Neural cell (in vitro differentiated cells): ENCODE results near the gene PPP4R2. TPM values are rescaled to one million over a fixed set of nuclear protein-coding genes. Genes with fewer than 3 reads are reported as not detected.

ENCODE experiments used
- H2AFZ ChIP-seq: fragments of 200-600, 300-800 bp; sonication (generic), shearing (Covaris generic); 2 replicates; pipeline ENCODE4 v1.6.0; 2014; ENCODE audit warnings: low read depth, mild to moderate bottlenecking, antibody characterized with exemption, low read length, moderate library complexity
- H3F3A ChIP-seq: fragments of 200-600 bp; shearing (Covaris generic); 2 replicates; pipeline ENCODE4 v1.6.1; 2016; ENCODE audit warnings: mild to moderate bottlenecking, moderate library complexity, mixed read lengths, antibody characterized with exemption, low read length; ENCODE audit not compliant: insufficient read depth, poor library complexity, severe bottlenecking
- H3K27ac ChIP-seq: fragments of 200-600, 300-800 bp; sonication (generic), shearing (Covaris generic); 2 replicates; pipeline ENCODE4 v1.5.1; 2014; ENCODE audit warnings: mild to moderate bottlenecking, low read length, moderate library complexity
- H3K27me3 ChIP-seq: fragments of 300-800, 200-600 bp; sonication (generic), shearing (Covaris generic); 2 replicates; pipeline ENCODE4 v1.6.0; 2014; ENCODE audit warnings: mild to moderate bottlenecking, low read depth, low read length, moderate library complexity; ENCODE audit not compliant: insufficient read depth
- H3K36me3 ChIP-seq: fragments of 300-800, 200-600 bp; sonication (generic), shearing (Covaris generic); 2 replicates; pipeline ENCODE4 v1.5.1; 2014; ENCODE audit warnings: mild to moderate bottlenecking, antibody characterized with exemption, low read length, moderate library complexity; ENCODE audit not compliant: insufficient read depth
- H3K4me2 ChIP-seq: fragments of 300-800, 200-600 bp; sonication (generic), shearing (Covaris generic); 2 replicates; pipeline ENCODE4 v1.6.0; 2014; ENCODE audit warnings: mild to moderate bottlenecking, low read length
- H3K4me3 ChIP-seq: fragments of 300-800, 200-600 bp; sonication (generic), shearing (Covaris generic); 2 replicates; pipeline ENCODE4 v1.5.1; 2014; ENCODE audit warnings: mild to moderate bottlenecking, low read length, moderate library complexity
- H3K79me2 ChIP-seq: fragments of 200-600 bp; shearing (Covaris generic); replicated peaks from 2 replicates; pipeline ENCODE4 v1.6.0; 2014; ENCODE audit warnings: mild to moderate bottlenecking, low read length, moderate library complexity; ENCODE audit not compliant: insufficient read depth
- H3K9ac ChIP-seq: fragments of 300-800, 200-600 bp; sonication (generic), shearing (Covaris generic); 2 replicates; pipeline ENCODE4 v1.6.1; 2016; ENCODE audit warnings: mild to moderate bottlenecking, low read length, mixed read lengths
- H3K9me2 ChIP-seq: fragments of 200-600 bp; shearing (Covaris generic); 2 replicates; pipeline ENCODE4 v1.6.1; 2016; ENCODE audit warnings: mild to moderate bottlenecking, low read length, mixed read lengths; ENCODE audit not compliant: insufficient read depth
- H3K9me3 ChIP-seq: fragments of 200-600, 300-800 bp; sonication (generic), shearing (Covaris generic); 2 replicates; pipeline ENCODE4 v1.6.1; 2016; ENCODE audit warnings: mild to moderate bottlenecking, mixed run types, low read length, moderate library complexity, mixed read lengths
- H4K20me1 ChIP-seq: fragments of 200-600 bp; shearing (Covaris generic); 2 replicates; pipeline ENCODE4 v1.6.1; 2016; ENCODE audit warnings: mild to moderate bottlenecking, mixed run types; ENCODE audit not compliant: insufficient read depth
- EP300 ChIP-seq: fragments of 450-650 bp; conservative IDR thresholded peaks from 2 replicates; pipeline ENCODE4 v1.6.1; 2014; ENCODE audit warnings: antibody characterized with exemption, mild to moderate bottlenecking, moderate library complexity; ENCODE audit not compliant: poor library complexity, severe bottlenecking
- EZH2 ChIP-seq: fragments of 200-600, 300-800 bp; shearing (Covaris generic), sonication (generic); IDR thresholded peaks from 2 replicates; pipeline ENCODE4 v1.6.1; 2014; ENCODE audit warnings: antibody characterized with exemption, low read length, borderline replicate concordance, mild to moderate bottlenecking; ENCODE audit not compliant: insufficient read depth, poor library complexity, severe bottlenecking
- MXI1 ChIP-seq: fragments of 450-650 bp; conservative IDR thresholded peaks from 2 replicates; pipeline ENCODE4 v1.6.1; 2014; ENCODE audit warnings: antibody characterized with exemption, mild to moderate bottlenecking; ENCODE audit not compliant: poor library complexity, severe bottlenecking
- POLR2AphosphoS5 ChIP-seq: IDR thresholded peaks from 2 replicates; pipeline ENCODE4 v1.6.1; 2012
- RAD21 ChIP-seq: fragments of 450-650 bp; conservative IDR thresholded peaks from 2 replicates; pipeline ENCODE4 v1.6.1; 2014; ENCODE audit warnings: antibody characterized with exemption, mild to moderate bottlenecking, moderate library complexity
- SMC3 ChIP-seq: fragments of 450-650 bp; conservative IDR thresholded peaks from 2 replicates; pipeline ENCODE4 v1.6.1; 2014; ENCODE audit warnings: antibody characterized with exemption, mild to moderate bottlenecking, moderate library complexity; ENCODE audit not compliant: poor library complexity
- TAF1 ChIP-seq: IDR thresholded peaks from 2 replicates; pipeline ENCODE4 v1.6.1; 2012; ENCODE audit warnings: low read depth
- polyA plus RNA-seq: library from polyadenylated mRNA; depleted of rRNA; stranded (reverse); fragments of >200 nt; gene quantifications from 2 replicates; pipeline ENCODE4 v1.2.3, GENCODE V29; 2014
- TF ChIP-seq, protein P1 (sequence below): IDR thresholded peaks from 2 replicates; pipeline ENCODE4 v1.6.1; 2012; ENCODE audit warnings: borderline replicate concordance
- TF ChIP-seq, protein P2 (sequence below): fragments of 450-650 bp; IDR thresholded peaks from 2 replicates; pipeline ENCODE4 v1.5.1; 2014; ENCODE audit warnings: antibody characterized with exemption, mild to moderate bottlenecking, moderate library complexity; ENCODE audit not compliant: poor library complexity, severe bottlenecking

The PPP4R2 gene
- polyA plus RNA-seq, 1 donor from 2014 or later = 65.5 TPM

DNA sequence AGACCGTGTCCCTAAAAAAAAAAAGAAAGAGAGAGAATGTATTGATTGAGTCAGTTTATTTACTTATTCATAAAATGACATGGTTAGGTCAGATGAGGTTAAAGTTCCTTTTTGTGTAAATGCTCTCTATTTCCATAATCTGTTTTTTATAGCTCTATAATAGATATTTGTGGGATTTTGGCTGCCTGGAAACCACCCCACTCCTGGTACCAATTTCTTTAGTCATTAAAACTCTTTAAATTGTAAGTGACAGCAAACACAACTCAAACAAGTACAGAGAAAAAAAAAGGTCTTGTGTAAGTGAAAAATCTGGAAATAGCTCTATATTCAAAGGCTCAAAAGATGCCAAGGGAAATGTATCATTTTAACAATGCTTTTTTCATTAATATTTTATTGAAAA, 11.0 kb upstream of the PPP4R2 start:
- TF ChIP-seq POLR2AphosphoS5 (no peak), EZH2 (no peak), MXI1 (no peak), RAD21 (no peak), EP300 (no peak), SMC3 (no peak), TAF1 (no peak)
- TF ChIP-seq, protein P1, sequence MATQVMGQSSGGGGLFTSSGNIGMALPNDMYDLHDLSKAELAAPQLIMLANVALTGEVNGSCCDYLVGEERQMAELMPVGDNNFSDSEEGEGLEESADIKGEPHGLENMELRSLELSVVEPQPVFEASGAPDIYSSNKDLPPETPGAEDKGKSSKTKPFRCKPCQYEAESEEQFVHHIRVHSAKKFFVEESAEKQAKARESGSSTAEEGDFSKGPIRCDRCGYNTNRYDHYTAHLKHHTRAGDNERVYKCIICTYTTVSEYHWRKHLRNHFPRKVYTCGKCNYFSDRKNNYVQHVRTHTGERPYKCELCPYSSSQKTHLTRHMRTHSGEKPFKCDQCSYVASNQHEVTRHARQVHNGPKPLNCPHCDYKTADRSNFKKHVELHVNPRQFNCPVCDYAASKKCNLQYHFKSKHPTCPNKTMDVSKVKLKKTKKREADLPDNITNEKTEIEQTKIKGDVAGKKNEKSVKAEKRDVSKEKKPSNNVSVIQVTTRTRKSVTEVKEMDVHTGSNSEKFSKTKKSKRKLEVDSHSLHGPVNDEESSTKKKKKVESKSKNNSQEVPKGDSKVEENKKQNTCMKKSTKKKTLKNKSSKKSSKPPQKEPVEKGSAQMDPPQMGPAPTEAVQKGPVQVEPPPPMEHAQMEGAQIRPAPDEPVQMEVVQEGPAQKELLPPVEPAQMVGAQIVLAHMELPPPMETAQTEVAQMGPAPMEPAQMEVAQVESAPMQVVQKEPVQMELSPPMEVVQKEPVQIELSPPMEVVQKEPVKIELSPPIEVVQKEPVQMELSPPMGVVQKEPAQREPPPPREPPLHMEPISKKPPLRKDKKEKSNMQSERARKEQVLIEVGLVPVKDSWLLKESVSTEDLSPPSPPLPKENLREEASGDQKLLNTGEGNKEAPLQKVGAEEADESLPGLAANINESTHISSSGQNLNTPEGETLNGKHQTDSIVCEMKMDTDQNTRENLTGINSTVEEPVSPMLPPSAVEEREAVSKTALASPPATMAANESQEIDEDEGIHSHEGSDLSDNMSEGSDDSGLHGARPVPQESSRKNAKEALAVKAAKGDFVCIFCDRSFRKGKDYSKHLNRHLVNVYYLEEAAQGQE = no peak
- TF ChIP-seq, protein P2, sequence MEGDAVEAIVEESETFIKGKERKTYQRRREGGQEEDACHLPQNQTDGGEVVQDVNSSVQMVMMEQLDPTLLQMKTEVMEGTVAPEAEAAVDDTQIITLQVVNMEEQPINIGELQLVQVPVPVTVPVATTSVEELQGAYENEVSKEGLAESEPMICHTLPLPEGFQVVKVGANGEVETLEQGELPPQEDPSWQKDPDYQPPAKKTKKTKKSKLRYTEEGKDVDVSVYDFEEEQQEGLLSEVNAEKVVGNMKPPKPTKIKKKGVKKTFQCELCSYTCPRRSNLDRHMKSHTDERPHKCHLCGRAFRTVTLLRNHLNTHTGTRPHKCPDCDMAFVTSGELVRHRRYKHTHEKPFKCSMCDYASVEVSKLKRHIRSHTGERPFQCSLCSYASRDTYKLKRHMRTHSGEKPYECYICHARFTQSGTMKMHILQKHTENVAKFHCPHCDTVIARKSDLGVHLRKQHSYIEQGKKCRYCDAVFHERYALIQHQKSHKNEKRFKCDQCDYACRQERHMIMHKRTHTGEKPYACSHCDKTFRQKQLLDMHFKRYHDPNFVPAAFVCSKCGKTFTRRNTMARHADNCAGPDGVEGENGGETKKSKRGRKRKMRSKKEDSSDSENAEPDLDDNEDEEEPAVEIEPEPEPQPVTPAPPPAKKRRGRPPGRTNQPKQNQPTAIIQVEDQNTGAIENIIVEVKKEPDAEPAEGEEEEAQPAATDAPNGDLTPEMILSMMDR = no peak
- H2AFZ ChIP-seq = no peak overlapping the region
- no peaks in the 10 kb centered on the region for H3K9me2 ChIP-seq

DNA sequence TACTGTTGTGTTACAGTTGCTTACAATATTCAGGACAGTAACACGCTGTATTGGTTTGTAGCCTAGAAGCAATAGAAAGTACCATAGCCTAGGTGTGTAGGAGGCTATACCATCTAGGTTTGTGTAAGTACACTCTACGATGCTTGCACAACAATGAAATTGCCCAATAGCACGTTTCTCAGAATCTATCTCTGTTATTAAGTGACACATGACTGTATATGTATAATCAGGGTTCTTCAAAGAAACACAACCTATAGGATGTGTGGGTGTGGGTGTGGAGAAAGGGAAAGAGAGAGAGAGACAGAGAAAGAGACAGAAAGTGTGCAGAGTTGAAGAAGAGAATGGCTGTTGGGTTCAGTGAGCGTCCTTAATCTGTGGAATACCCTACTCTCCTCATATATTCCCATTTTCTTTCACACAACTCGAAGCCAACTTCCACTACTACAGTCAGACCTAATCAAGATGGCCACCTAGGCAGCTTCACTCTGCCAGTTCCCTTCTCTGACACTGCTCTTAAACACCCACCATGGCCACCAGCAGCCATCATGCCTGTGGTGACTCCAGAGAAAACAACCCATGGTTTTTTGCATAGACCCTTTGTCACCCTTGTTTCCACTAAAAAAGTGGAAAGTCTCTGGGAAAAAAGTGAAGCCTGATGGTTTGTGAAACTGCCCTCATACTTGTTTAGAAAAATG, 5.8 kb upstream of the PPP4R2 start:
- Histone ChIP-seq H4K20me1 (no peaks in the 10 kb centered on the region), H3K4me3 (no peak overlapping the region), H2AFZ (peak overlapping the region; percentile 8), H3K9me2 (no peaks in the 10 kb centered on the region), H3F3A (no peaks in the 10 kb centered on the region), H3K79me2 (no peaks in the 10 kb centered on the region), H3K9ac (no peak overlapping the region), H3K36me3 (no peaks in the 10 kb centered on the region), H3K9me3 (no peaks in the 10 kb centered on the region), H3K27me3 (no peaks in the 10 kb centered on the region), H3K4me2 (no peak overlapping the region), H3K27ac (no peak overlapping the region)
- TF ChIP-seq EZH2 (no peak), SMC3 (no peak), POLR2AphosphoS5 (no peak), EP300 (no peak), RAD21 (no peak), MXI1 (no peak), TAF1 (no peak)
- TF ChIP-seq, protein P2 = no peak
- TF ChIP-seq, protein P1 = no peak

More for the DNA sequence above, 11.0 kb upstream of the PPP4R2 start:
- Histone ChIP-seq H3F3A (no peaks in the 10 kb centered on the region), H3K4me3 (no peak overlapping the region), H3K9me3 (no peaks in the 10 kb centered on the region), H3K9ac (no peak overlapping the region), H3K36me3 (no peaks in the 10 kb centered on the region), H4K20me1 (no peaks in the 10 kb centered on the region), H3K27me3 (no peaks in the 10 kb centered on the region), H3K4me2 (no peak overlapping the region), H3K27ac (no peak overlapping the region), H3K79me2 (no peaks in the 10 kb centered on the region)
